ENCODE measurements around the gene TBC1D22A.
"Not testable (repeated sequence)": the region's sequence is repeated elsewhere in the genome, so short reads cannot be mapped to it uniquely, and the experiment has no call there.

TBC1D22A gene

DNA sequence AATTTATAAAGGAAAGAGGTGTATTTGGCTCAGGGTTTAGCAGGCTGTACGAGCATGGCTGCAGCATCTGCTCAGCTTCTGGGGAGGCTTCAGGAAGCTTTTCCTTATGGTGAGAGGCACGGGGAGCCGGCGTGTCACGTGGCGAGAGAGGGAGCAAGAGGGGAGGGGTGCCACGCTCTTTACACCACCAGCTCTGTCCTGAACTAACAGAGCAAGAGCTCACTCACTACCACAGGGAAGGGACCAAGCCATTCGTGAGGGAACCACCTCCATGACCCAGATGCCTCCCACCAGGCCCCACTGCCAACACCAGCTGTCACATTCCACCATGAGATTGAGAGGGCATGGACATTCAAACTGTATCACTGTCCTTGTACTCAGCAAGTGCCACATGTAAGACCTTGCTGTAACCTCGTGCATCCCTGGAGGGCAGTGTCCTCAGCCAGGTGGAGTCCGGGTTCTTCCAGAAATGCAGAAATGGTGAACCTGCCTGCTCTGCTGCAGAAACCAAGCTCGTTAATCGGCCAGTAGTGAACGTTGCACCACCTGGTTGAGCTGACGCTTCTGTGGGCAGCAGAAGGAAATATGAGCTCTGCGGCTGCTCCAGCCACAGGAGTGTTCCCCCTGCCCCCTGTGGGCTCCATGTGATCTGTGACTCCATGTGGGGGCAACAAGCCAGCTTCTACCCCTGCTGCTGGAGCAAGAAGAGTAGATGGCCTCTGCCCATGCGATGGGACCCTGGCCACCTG lies 368.6 kb downstream of the TBC1D22A start:
- no peak for DNase-seq (ENCODE audit: low read depth in 2 of 2, low spot score in 1 of 2)

DNA sequence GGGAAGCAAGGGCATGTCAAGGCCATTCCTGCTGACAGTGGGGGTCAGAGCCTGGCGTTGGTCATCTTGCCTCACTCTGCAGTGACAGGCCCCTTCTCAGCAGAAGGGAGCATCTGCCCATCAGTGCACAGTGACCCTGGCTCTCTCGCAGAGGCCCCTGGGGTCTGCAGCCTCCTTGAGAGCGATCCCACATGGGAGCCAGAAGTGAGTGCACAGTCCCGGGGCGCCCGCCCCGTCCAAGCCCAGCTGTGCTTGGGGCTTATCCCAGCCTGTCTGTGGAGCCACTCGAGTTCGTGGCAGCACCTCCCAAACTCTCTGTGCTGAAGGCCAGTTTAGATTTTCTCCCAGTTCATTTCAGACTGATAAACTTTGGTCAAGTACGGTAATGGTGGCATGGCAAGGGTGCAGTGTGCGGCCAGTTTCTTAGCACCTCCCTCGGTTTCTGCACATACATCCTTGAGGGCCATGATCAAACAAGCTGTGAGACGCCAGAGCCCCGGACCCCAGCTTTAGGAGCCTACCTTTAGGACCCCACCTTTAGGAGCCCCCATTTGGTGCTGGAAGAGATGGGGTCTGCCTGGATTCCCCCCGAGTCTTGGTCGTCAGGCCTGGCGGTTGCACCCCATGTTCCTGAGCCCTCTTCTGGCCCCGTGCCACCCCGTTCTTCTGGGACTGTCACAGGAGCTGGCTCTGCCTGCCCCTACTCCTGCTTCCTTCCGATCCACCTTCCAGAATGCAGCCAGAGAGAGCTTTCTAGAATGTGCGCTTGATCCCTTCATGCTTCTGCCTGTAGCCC lies 369.4 kb downstream of the TBC1D22A start:
- no peak for DNase-seq (ENCODE audit: low read depth in 2 of 2, low spot score in 1 of 2)

DNA sequence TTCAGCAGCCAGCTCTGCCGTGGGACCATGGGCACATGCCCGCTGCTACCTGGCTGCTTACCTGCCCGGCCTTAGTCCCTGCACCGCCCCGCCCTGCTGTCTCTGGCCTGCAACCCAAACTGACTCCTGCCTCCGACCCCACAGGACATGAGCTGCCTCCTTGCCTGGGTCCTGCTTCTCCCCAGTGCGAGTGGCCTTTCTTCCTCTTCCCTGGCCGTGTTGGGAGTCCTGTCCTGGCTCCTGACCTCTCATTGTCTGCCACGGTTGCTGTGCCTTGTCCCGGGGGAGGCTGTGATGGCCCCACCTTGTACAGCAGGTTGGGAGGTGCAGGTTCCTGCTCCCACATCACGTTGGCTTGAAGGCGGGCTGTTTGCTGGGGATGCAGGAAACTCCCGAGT lies 370.0 kb downstream of the TBC1D22A start:
- no peak for DNase-seq (ENCODE audit: low read depth in 2 of 2, low spot score in 1 of 2)

DNA sequence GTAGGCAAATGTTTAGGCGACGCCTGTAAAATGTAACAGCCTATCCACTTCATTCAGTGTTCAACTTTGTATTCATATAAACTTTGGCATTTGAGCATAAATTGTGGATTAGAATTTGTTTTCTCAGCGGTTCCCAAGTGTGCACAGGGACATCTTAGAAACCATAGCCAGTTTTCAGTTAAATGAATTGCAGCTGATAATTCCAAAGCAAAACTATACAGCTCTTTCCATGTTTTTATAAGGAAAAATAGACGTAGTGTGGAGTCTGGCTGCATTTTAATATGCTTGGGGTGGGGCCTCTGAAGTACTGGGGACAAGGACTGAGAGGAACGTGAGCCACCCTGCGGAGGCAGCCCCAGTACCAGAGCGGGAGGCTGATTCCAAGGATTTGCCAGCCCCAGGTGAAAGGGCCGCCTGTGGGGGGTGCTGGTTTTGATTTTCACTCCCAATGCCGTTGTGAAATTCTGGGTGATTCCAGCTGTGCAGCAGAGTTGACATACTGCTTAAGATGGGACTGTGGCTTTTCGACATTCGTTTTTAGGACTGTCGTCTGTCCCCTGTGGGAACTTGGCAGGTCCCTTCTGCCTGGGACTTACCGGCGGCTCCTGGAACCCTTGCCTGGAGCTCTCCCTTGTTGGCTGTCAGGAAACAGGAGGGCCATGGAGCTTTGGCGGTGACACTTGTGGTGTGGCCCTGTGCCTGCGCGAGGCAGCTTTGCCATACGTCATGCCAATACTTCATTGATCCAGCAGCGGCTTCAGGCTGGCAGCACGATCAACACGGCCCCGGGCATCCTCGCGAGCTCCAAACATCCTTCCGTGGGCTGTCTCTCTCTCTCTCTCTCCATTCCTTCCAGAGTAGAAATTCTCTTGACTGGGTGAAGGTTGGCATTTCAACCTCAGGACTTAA lies 370.9 kb downstream of the TBC1D22A start:
- no peak for DNase-seq (ENCODE audit: low read depth in 2 of 2, low spot score in 1 of 2)

DNA sequence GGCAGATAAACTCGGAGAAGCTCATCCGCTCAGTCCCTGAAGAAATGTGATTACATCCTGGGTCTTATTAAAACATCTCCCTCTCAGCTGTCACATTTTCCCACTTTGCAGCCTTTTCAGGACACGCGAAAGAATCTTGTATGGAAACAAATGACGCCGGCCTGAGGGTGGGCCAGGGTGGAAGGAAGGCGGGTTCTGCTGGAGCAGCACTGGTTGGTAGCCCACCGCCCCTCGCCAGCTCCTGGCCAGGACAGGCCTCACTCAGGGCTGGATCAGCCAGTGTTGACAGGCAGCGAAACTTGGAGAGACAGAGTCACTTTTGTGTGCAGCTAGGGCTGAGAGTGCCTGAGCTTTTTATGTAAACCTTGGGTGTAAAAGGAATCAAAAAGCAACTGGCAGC lies 371.8 kb downstream of the TBC1D22A start:
- no peak for DNase-seq (ENCODE audit: low read depth in 2 of 2, low spot score in 1 of 2)

DNA sequence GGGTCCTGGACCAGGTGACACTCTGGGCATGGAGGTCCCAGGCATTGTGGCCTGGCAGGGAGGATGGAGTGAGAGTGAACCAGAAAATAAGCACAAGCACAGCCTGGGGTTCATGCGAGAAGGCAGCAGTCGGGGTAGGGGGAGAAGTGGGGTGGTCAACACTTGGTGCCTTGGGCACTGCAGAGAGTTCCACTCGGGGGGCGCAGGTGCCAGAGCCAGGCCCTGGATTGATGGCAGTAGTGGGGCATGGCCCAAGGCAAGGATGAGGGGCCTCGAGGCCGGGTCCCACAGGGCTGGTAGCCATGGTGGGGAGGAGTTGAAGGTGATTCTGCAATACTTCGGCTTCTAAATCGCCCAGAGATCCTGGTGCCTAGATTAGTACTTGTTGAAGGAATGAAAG lies 372.9 kb downstream of the TBC1D22A start:
- no peak for DNase-seq (ENCODE audit: low read depth in 2 of 2, low spot score in 1 of 2)

DNA sequence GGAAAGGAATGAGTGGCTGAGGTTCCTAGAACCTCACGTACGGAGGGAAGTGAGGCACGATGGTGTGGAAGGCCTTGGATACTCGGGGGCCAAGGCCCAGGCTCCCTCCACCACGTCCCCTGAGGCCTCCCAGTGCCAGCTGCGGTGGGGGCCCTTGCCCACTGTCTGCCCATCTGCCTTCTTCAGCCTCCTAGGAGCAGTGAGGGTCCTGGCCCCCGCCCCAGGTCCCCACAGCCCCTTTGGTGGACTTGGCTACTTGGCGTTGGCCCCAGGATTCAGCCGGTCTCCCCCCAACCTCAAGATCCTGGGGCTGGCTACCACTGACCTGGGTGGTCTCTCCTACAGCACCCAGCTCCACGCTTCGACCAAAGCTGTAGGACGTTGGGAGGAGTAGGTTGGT lies 373.6 kb downstream of the TBC1D22A start:
- no peak for DNase-seq (ENCODE audit: low read depth in 2 of 2, low spot score in 1 of 2)

DNA sequence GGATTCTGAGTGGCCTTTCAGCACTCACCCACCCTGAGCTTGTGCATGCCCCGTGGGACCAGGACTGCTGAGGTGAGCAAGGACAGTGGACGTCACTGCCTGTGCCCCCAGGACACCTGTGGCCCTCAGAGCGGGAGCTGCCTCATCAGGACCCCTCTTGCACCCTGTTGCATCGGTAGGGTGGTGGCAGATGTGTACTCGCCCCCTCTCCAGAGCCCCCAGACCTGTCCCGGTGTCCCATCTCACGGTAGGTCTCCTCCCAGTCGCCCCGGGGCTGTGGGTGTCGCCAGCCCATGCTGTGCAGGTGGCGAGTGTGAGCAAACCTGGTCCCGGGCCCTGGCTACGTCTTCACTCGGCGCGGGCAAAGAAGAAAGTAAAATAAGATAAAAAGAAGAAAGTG lies 374.2 kb downstream of the TBC1D22A start:
- no peak for DNase-seq (ENCODE audit: low read depth in 2 of 2, low spot score in 1 of 2)

DNA sequence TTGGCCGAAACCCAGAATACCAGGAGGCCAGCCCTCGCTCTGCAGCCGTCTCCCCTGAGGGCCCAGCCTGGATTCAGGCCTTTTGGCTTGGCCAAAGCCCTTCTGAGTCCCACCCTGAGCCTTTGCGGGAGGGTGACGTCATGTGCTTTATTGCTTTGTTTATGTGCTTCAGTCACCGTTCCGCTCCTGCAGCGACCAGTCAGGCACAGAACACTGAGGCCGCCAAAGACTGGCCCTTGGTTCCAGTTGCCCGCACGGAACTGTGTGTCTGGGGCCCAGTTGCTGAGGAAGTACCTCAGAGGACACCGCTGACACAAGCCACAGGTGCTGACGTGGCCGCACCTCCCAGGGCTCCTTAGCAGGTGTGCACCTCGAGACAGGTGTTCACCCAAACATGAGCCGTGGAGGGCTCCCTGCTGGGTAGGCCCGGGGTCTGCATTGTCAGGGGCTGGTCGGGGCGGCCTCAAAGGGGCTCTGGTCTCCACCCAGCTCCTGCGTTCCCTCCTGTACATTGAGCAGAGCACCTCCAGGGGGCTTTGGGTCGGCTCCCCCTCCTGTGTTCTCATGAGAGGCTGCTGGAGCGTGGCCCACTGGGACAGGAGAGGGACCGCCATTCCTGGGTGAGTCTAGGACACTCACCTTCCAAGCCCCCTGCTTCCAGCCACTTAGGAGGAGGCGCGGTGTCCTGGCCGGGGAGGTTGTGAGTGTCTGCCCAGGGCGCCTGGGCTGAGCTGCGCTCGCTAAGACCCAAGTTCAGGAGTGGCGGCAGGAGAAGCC lies 376.8 kb downstream of the TBC1D22A start:
- DNase-seq (ENCODE audit: low read depth in 2 of 2, low spot score in 1 of 2): no peak

DNA sequence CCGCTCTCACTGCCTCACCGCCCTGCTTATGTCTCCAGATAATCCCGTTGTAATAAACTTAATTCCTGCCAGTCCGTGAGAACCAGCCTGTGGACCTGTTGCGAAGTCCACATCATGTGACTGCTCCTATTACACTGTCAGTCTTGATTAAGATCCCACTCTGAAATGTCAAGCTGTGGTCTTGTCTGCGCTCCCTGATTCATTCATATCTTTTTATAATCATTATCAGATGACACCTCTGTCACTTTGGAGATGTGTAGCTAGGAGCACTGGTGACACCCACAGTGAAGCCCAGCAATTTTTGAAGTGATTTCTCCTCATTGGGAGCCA lies 377.3 kb downstream of the TBC1D22A start:
- no peak for DNase-seq (ENCODE audit: low read depth in 2 of 2, low spot score in 1 of 2)

DNA sequence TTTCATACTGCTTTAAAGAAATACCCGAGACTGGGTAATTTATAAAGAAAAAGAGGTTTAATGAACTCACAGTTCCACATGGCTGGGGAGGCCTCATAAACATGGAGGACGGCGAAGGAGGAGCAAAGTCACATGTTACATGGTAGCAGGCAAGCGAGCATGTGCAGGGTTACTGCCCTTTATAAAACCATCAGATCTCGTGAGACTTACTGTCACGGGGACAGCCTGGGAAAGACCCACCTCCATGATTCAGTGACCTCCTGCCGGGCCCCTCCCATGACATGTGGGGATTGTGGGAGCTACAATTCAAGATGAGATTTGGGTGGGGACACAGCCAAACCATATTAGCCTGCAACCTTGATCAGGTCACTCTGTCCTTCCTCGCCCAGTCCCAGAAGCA lies 378.5 kb downstream of the TBC1D22A start:
- not testable (repeated sequence) for DNase-seq (ENCODE audit: low read depth in 2 of 2, low spot score in 1 of 2)

DNA sequence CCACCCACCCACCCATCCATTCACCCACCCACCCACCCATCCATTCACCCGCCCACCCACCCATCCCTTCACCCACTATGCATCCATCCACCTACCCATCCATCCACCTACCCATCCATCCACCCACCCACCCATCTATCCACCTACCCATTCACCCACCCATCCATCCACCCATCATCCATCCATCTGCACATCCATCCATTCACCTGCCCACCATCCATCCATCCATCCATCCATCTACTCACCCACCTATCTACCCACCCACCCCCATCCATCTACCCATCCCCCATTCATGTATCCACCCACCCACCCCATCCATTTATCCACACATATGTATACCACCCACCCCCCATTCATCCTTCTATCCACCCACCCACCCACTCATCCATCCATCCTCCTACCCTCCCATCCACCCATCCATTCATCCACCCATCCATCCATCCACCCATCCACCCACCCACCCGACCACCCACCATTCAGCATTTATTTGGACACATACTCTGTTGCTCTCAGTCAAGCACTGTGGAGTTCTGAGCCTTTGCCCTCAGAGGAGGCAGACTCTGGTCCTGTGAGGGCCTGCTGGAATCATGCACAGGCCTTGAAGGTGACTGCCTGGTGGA lies 380.1 kb downstream of the TBC1D22A start:
- DNase-seq (ENCODE audit: low read depth in 2 of 2, low spot score in 1 of 2): no peak

DNA sequence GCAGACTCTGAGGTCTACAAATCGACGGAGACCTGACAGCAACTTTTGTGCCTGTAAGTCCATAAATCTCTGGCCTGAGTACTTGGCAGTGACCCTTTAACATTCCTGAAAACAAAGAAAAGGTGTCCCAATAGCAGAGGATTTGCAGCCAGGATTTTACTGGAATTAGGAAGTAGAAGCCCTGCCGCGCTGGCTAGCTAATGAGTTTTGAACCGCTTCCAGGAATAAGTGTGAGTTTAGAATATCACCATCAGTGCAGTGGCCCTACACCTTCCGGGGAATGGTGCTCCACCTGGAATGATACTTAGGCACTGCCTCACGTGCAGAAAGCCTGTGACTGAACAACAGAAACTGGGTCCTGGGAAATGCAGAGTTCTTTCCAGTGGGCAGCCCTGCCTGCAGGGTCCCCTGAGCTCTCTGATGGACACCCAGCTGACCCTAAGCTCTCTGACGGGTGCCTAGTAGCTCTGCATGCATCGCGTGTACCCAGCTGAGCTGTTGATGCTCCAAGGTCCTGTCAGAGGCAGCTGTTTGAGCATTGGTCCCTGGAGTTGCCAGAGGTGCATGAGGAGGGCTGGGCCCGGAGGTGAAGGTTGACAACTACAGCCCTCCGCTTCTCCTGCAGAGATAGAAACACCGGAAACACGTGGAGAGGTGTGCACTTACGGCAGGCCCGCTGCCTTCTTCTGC lies 380.9 kb downstream of the TBC1D22A start:
- DNase-seq (ENCODE audit: low read depth in 2 of 2, low spot score in 1 of 2): no peak

DNA sequence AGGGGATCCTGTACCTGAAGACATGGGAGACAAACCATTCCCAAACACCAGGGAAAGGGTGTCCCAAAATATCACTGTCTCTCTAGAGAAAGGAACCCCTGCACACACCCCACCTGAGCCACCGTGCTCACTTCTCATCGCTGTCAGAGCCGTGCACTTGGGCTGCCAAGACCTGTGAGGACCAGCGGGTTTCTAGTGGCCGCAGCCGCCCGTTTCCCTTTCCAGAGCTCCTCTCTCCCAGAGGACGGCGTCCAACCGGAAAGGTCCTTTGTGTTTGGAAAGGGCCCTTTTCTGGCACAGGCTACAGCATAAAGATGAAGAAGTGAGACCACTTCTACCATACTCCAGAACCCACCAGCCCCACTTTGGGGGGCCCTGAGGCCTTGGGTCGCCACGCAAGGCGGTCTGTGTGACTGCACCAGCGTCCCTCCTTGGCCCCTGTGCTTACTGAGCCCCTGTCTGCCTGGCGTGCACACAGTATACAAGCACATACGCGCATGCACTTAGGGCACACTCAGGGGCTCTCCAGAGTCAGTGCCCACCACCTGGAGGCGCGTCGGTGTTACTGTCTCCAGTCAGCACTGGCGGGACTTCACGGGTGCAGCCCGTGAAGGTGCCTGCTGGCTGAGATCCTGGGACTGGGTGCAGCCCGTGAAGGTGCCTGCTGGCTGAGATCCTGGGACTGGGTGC lies 381.8 kb downstream of the TBC1D22A start:
- DNase-seq (ENCODE audit: low read depth in 2 of 2, low spot score in 1 of 2): no peak

DNA sequence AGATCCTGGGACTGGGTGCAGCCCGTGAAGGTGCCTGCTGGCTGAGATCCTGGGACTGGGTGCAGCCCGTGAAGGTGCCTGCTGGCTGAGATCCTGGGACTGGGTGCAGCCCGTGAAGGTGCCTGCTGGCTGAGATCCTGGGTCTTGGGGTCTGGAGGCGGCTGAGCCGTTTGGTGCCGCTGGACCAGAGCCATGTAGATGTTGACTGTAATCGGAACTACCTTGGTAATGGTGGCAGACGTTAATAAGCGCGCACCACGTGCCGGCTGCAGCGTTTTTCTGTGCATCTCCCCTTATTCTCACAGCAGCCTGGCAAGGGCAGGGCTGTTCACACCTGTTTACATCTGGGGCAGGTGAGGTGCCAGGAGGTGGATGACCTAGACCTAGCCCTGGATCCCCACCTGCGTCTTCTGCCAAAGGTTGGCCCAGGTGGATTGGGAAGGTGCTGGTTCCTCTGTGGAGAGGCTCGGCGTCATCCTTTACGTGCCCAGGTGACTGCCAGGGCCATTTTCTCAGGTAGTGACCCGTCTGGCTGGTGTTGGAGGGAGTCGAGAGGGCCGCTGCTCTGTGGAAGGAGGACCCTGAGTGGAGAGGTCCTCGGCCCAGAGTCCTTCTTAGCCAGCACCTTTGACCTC lies 382.5 kb downstream of the TBC1D22A start:
- no peak for DNase-seq (ENCODE audit: low read depth in 2 of 2, low spot score in 1 of 2)

DNA sequence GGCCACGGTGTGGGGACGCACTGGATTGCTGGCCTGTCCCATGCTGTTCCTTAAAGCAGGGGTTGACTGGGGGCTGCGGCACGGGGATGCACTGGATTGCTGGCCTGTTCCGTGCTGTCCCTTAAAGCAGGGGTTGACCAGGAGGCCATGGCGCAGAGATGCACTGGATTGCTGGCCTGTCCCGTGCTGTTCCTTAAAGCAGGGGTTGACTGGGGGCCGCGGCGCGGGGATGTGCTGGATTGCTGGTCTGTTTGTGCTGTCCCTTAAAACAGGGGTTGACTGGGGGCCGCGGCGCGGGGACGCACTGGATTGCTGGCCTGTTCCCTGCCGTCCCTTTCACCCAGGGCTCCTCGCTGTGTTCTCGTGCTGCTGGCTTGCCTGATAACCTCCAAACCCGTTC lies 383.4 kb downstream of the TBC1D22A start:
- DNase-seq (ENCODE audit: low read depth in 2 of 2, low spot score in 1 of 2): no peak

DNA sequence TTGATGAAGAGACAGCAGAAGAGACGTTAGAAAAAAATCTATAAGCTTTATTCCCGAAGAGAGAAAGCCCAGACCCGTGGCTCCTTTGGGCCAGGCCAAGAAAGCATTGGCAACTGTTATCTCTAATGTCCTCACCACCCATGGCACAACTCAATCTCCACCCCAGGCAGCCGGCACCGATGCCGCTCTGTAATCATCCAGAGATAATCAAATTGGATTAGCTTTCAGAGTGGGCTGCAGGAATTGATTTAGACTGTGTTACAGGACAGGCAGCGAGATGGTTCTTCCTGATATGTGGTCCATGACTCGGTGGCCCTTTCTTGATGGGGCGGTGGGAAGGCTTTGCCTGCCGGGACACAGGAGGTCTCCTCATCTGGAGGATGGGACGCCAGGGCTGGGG lies 383.9 kb downstream of the TBC1D22A start:
- no peak for DNase-seq (ENCODE audit: low read depth in 2 of 2, low spot score in 1 of 2)

DNA sequence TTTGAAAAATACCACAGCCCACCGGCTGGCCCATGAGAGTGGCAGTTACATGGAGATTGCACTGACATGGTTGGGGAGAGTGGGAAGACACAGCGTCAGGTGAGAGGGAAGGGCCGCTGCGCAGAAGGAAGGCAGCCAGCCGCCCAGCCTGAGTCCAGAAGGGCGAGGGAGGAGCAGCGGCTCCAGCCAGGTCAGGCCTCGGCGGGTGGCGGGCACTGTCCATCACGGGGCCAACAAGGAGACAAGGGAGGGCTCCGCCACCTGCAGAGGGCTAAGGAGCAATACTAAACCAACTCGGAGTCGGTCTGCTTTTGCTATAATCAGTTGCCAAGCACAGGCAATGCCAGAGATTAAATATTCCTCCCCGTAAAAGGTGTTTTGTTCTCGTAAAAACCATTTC lies 384.5 kb downstream of the TBC1D22A start:
- DNase-seq (ENCODE audit: low read depth in 2 of 2, low spot score in 1 of 2): no peak

DNA sequence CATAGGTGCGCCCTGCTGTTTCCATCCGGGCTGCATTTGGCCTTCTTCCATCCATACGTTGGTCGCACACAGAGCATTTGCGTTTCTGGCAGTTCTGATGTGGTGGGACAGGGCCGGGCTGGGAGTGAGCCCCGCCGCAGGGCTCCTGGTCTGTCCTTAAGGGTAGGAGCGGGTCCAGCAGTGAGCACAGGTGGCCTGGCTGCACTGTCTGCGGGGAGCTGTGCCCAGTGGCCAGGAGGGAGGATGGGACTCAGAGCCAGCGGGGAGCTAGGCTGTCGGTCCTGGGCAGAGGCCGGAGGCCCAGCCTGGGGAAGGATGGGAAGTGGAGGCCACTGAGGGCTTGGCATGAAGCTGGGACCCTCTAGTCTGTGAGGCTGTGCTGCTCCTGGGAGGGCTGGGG lies 385.1 kb downstream of the TBC1D22A start:
- no peak for DNase-seq (ENCODE audit: low read depth in 2 of 2, low spot score in 1 of 2)
